T1000 (cell line): Measurements from ENCODE around the gene NFKBIA.
A peak's percentile ranks its signal among the peaks of the same experiment; 100 is the strongest.
"Not testable (repeated sequence)": the region's sequence is repeated elsewhere in the genome, so short reads cannot be mapped to it uniquely, and the experiment has no call there.

Source experiments
- DNase-seq: peaks from one replicate; lab custom pipeline; 2025; ENCODE audit warnings: mixed read lengths; lab: John Stamatoyannopoulos, UW

NFKBIA gene

GRCh38 chr14:35404449-35405303 is at the start of gene NFKBIA:
TSS of gene NFKBIA (minus strand) at chr14:35404749. CDS start at chr14:35404644, 105 bp downstream.
- peak; percentile 81 for DNase-seq

DNA sequence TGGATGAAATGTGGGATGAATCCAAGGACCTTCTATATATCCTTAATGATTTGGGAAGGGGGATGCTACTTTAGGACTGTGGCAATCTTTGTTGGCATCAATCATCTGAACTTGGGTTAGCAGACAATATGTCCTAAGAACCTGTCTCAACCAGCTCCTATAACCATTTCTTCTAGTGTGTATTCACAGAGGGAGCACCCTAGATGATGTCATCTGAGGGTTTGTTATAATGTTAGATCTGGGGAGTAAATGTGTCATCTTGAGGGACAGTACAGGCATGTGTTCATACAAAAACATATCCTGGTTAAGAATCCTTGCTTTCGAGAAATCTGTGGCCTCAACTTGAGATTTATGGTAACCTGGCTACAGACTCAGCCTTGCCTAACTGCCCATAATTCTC is 41.9 kb upstream of the NFKBIA start:
- DNase-seq: no peak

- DNase-seq: no peak
Observed at GRCh38 chr14:35444104-35444503, 39.6 kb upstream of the NFKBIA start.

GRCh38 chr14:35441160-35441559 is 36.6 kb upstream of the NFKBIA start:
- no peak for DNase-seq

- no peak for DNase-seq
Observed at GRCh38 chr14:35438910-35439713, 34.6 kb upstream of the NFKBIA start.

DNA sequence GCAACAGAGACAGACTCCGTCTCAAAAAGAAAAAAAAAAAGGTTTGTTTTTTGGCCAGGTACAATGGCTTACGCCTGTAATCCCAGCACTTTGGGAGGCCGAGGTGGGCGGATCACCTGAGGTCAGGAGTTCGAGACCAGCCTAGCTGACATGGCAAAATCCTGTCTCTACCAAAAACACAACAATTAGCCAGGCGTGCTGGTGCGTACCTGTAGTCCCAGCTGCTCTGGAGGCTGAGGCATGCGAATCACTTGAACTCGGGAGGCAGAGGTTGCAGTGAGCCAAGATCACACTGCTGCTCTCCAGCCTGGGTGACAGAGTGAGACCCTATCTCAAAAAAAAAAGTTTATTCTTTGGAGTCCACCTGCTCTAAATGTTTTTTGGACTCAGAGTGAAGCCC is 33.9 kb upstream of the NFKBIA start:
- not testable (repeated sequence) for DNase-seq

- DNase-seq: no peak
Observed at GRCh38 chr14:35435177-35435576, 30.6 kb upstream of the NFKBIA start.

DNA sequence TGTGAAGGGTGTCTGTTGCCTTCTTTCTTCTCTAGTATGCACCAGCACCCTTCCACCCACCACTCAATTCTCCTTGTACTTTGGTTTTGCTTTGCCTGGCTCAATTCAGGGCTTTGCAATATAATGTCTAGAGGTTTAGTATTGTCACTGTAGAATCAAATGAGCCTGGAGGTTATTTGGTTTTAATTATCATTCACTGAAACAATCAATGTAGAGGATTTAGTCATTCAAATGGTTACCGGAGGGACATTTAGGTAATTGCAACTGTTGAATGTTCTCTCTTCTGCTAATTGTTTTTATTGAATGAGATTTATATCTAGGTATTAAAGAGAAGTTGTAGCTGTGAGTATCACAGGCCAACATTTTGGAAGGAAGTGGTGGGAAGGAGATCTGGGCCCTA is 29.3 kb upstream of the NFKBIA start:
- DNase-seq: no peak

- no peak for DNase-seq
Observed at GRCh38 chr14:35430459-35431199, 26.1 kb upstream of the NFKBIA start.

- DNase-seq: no peak
Observed at GRCh38 chr14:35429951-35430350, 25.4 kb upstream of the NFKBIA start.

- DNase-seq: no peak
Observed at GRCh38 chr14:35425850-35426249, 21.3 kb upstream of the NFKBIA start.

GRCh38 chr14:35423621-35424020 is 19.1 kb upstream of the NFKBIA start:
- DNase-seq: no peak

- DNase-seq: no peak
Observed at GRCh38 chr14:35420036-35420811, 15.7 kb upstream of the NFKBIA start.

GRCh38 chr14:35419429-35419841 is 14.9 kb upstream of the NFKBIA start:
- no peak for DNase-seq

- DNase-seq: no peak
Observed at GRCh38 chr14:35418093-35418492, 13.5 kb upstream of the NFKBIA start.

DNA sequence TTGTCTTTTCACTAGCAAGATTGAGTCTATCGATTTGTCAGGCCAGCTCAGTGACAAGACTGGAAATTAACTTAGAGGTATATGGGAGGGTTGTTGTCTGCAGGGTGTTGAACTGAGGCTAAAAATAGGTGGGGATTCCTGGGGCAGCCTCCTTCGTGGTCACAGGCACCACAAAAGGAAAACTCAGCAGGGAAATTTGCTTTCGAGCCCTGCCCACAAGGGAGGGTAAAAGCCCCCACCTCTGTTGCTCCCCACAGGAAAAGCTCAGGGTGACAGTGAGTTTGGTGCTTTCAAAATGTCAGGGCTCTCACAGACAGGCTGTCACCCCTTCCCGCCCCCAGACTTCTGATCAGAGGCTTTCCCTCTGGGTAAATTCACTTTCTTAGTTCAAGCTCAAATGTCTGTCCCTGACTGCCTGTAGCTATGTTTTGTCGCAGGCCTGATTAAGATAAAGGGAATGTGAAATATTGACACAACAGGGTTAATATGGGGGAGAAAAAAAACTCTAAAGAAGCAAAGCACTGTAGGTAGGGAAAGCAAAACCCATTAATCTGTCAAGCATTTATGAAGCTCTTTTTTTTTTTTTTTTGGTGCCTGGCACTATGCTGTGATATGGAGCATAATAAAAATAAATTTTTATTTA is 11.7 kb upstream of the NFKBIA start:
- DNase-seq: no peak

GRCh38 chr14:35414365-35414764 is 9.8 kb upstream of the NFKBIA start:
- no peak for DNase-seq

GRCh38 chr14:35412272-35413056 is 7.9 kb upstream of the NFKBIA start:
- no peak for DNase-seq

DNA sequence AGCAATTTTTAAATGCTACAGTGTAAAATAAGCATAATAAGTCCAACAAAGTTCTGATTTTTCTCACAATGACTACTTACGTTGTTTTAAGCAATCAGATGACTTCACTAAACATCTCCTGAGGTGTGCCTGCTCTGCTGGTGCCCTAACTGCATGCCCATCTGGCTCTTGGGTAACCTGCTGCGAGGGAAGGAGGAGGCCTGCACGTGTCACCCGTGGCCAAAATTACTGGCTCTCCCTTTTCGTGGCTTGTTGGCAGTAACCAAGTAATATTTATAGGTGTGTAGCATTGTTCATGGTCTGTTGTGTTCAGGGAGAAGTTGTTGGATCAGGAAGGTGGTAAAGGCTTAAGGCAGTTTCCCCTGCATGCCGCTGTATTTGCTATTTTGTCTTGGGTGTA is 6.3 kb upstream of the NFKBIA start:
- no peak for DNase-seq

DNA sequence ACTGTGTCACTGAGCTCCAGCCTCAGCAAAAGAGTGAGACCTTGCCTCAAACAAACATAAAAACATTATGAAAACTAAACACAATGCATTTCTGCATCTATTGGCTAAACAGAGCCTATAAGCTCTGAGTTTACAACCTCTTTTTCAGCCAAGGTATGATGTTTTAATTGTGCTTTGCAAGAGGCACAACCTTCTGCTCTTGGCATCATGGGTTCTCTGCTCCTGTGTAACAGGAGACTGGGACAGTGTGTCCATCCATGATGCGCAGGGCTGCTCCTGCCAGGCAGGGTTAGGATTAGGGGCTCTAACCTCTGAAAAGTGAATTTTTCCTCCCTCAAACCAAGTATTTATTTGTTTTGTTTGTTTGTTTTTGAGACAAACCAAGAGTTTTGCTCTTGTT is 5.0 kb upstream of the NFKBIA start:
- no peak for DNase-seq
